Measurements from ENCODE around the gene CST9L. TPM values are rescaled to one million over a fixed set of nuclear protein-coding genes. Genes with fewer than 3 reads are reported as not detected.

Gene CST9L
- total RNA-seq, 1 donor from 2014 or later, result not detected

- intact Hi-C loops (cut with micrococcal nuclease), result no loop called here
- H3K27me3 Mint-ChIP-seq (ENCODE audit: low read depth), result no peaks in the 10 kb centered on the region
- DNase-seq (ENCODE audit: low spot score), result no peak
- peaks cover 19% of the 10 kb centered on the region for H3K9me3 Mint-ChIP-seq
- H3K4me1 Mint-ChIP-seq (ENCODE audit: low read depth), result peaks cover 4% of the 10 kb centered on the region
- no peaks in the 10 kb centered on the region for H3K36me3 Mint-ChIP-seq (ENCODE audit: low read depth)
- no peak overlapping the region for H3K4me3 Mint-ChIP-seq (ENCODE audit: low read depth)
- no peak overlapping the region for H3K27ac Mint-ChIP-seq
Measured at GRCh38 chr20:23533161-23533560, 35.1 kb downstream of the CST9L start.

- Mint-ChIP-seq H3K27me3 (ENCODE audit: low read depth) (no peaks in the 10 kb centered on the region), H3K36me3 (ENCODE audit: low read depth) (no peaks in the 10 kb centered on the region), H3K4me3 (ENCODE audit: low read depth) (no peak overlapping the region), H3K9me3 (peaks cover 21% of the 10 kb centered on the region), H3K27ac (no peak overlapping the region), H3K4me1 (ENCODE audit: low read depth) (peaks cover 4% of the 10 kb centered on the region)
- intact Hi-C loops (cut with micrococcal nuclease), result no loop called here
- DNase-seq (ENCODE audit: low spot score), result no peak
Measured at GRCh38 chr20:23532533-23532932, 35.8 kb downstream of the CST9L start.

GRCh38 chr20:23530937-23531567, 37.2 kb downstream of the CST9L start:
- no peak for DNase-seq (ENCODE audit: low spot score)
- Mint-ChIP-seq H3K27me3 (ENCODE audit: low read depth) (no peaks in the 10 kb centered on the region), H3K9me3 (peaks cover 25% of the 10 kb centered on the region), H3K4me1 (ENCODE audit: low read depth) (peaks cover 4% of the 10 kb centered on the region), H3K36me3 (ENCODE audit: low read depth) (no peaks in the 10 kb centered on the region), H3K27ac (no peak overlapping the region), H3K4me3 (ENCODE audit: low read depth) (no peak overlapping the region)
- intact Hi-C loops (cut with micrococcal nuclease), result no loop called here

GRCh38 chr20:23528867-23529431, 39.3 kb downstream of the CST9L start:
- Mint-ChIP-seq H3K36me3 (ENCODE audit: low read depth) (no peaks in the 10 kb centered on the region), H3K27me3 (ENCODE audit: low read depth) (no peaks in the 10 kb centered on the region), H3K27ac (no peak overlapping the region), H3K4me1 (ENCODE audit: low read depth) (peaks cover 4% of the 10 kb centered on the region), H3K9me3 (peaks cover 25% of the 10 kb centered on the region), H3K4me3 (ENCODE audit: low read depth) (no peak overlapping the region)
- intact Hi-C loops (cut with micrococcal nuclease), result no loop called here
- DNase-seq (ENCODE audit: low spot score), result no peak

- H3K9me3 Mint-ChIP-seq, result peaks cover 25% of the 10 kb centered on the region
- no peak overlapping the region for H3K4me3 Mint-ChIP-seq (ENCODE audit: low read depth)
- H3K36me3 Mint-ChIP-seq (ENCODE audit: low read depth), result no peaks in the 10 kb centered on the region
- DNase-seq (ENCODE audit: low spot score), result no peak
- peaks cover 4% of the 10 kb centered on the region for H3K4me1 Mint-ChIP-seq (ENCODE audit: low read depth)
- intact Hi-C loops (cut with micrococcal nuclease), result no loop called here
- H3K27ac Mint-ChIP-seq, result no peak overlapping the region
- no peaks in the 10 kb centered on the region for H3K27me3 Mint-ChIP-seq (ENCODE audit: low read depth)
Measured at GRCh38 chr20:23526850-23527249, 41.4 kb downstream of the CST9L start.

GRCh38 chr20:23524146-23524545, 44.1 kb downstream of the CST9L start:
- Mint-ChIP-seq H3K4me3 (ENCODE audit: low read depth) (no peak overlapping the region), H3K27me3 (ENCODE audit: low read depth) (no peaks in the 10 kb centered on the region), H3K9me3 (peaks cover 13% of the 10 kb centered on the region), H3K27ac (no peak overlapping the region), H3K36me3 (ENCODE audit: low read depth) (no peaks in the 10 kb centered on the region), H3K4me1 (ENCODE audit: low read depth) (no peaks in the 10 kb centered on the region)
- no peak for DNase-seq (ENCODE audit: low spot score)
- intact Hi-C loops (cut with micrococcal nuclease), result no loop called here

- Mint-ChIP-seq H3K36me3 (ENCODE audit: low read depth) (no peaks in the 10 kb centered on the region), H3K4me3 (ENCODE audit: low read depth) (no peak overlapping the region), H3K27me3 (ENCODE audit: low read depth) (no peaks in the 10 kb centered on the region), H3K27ac (no peak overlapping the region), H3K9me3 (no peaks in the 10 kb centered on the region), H3K4me1 (ENCODE audit: low read depth) (no peaks in the 10 kb centered on the region)
- intact Hi-C loops (cut with micrococcal nuclease), result no loop called here
- DNase-seq (ENCODE audit: low spot score), result no peak
Measured at GRCh38 chr20:23520185-23520584, 48.1 kb downstream of the CST9L start.

GRCh38 chr20:23519556-23519955, 48.7 kb downstream of the CST9L start:
- Mint-ChIP-seq H3K4me1 (ENCODE audit: low read depth) (no peaks in the 10 kb centered on the region), H3K4me3 (ENCODE audit: low read depth) (no peak overlapping the region), H3K9me3 (no peaks in the 10 kb centered on the region), H3K27ac (no peak overlapping the region), H3K36me3 (ENCODE audit: low read depth) (no peaks in the 10 kb centered on the region), H3K27me3 (ENCODE audit: low read depth) (no peaks in the 10 kb centered on the region)
- intact Hi-C loops (cut with micrococcal nuclease), result no loop called here
- DNase-seq (ENCODE audit: low spot score), result no peak

GRCh38 chr20:23517719-23518118, 50.6 kb downstream of the CST9L start:
- DNase-seq (ENCODE audit: low spot score), result no peak
- Mint-ChIP-seq H3K9me3 (no peaks in the 10 kb centered on the region), H3K27ac (no peak overlapping the region), H3K36me3 (ENCODE audit: low read depth) (no peaks in the 10 kb centered on the region), H3K27me3 (ENCODE audit: low read depth) (no peaks in the 10 kb centered on the region), H3K4me3 (ENCODE audit: low read depth) (no peak overlapping the region), H3K4me1 (ENCODE audit: low read depth) (no peaks in the 10 kb centered on the region)
- intact Hi-C loops (cut with micrococcal nuclease), result no loop called here

- Mint-ChIP-seq H3K4me3 (ENCODE audit: low read depth) (no peak overlapping the region), H3K9me3 (no peaks in the 10 kb centered on the region), H3K4me1 (ENCODE audit: low read depth) (no peaks in the 10 kb centered on the region), H3K27ac (no peak overlapping the region), H3K27me3 (ENCODE audit: low read depth) (no peaks in the 10 kb centered on the region), H3K36me3 (ENCODE audit: low read depth) (no peaks in the 10 kb centered on the region)
- DNase-seq (ENCODE audit: low spot score), result no peak
- intact Hi-C loops (cut with micrococcal nuclease), result no loop called here
Measured at GRCh38 chr20:23515250-23515939, 52.9 kb downstream of the CST9L start.

- H3K36me3 Mint-ChIP-seq (ENCODE audit: low read depth), result no peaks in the 10 kb centered on the region
- no peaks in the 10 kb centered on the region for H3K9me3 Mint-ChIP-seq
- no peak overlapping the region for H3K4me3 Mint-ChIP-seq (ENCODE audit: low read depth)
- H3K4me1 Mint-ChIP-seq (ENCODE audit: low read depth), result no peaks in the 10 kb centered on the region
- H3K27ac Mint-ChIP-seq, result no peak overlapping the region
- intact Hi-C loops (cut with micrococcal nuclease), result no loop called here
- no peak for DNase-seq (ENCODE audit: low spot score)
- no peaks in the 10 kb centered on the region for H3K27me3 Mint-ChIP-seq (ENCODE audit: low read depth)
Measured at GRCh38 chr20:23514848-23515247, 53.4 kb downstream of the CST9L start.

Data from activated T-helper 2 cell treated with anti-CD3 and anti-CD28 coated beads, Interferon-gamma antibody, Interleukin-2, Interleukin-4, amounts not matched to agents 10 μg/mL and 5 μg/mL and 100 μg/mL, durations not matched to agents 14 hours and 24 hours and 36 hours (primary cell).